SK-N-MC (cell line): ENCODE data around the gene TSEN15.

ENCODE experiments used
- DNase-seq: peaks from one replicate; pipeline ENCODE4 v3.0.0-alpha.2; 2011; ENCODE audit warnings: low read depth, low spot score
- H3K27ac ChIP-seq: fragments of 200-600 bp; sonication (generic); 2 replicates; pipeline ENCODE4 v1.5.1; 2016; ENCODE audit warnings: mixed run types
- H3K36me3 ChIP-seq: fragments of 200-600 bp; sonication (generic); 2 replicates; pipeline ENCODE4 v1.6.1; 2017; ENCODE audit warnings: antibody characterized with exemption, low read length, mixed read lengths; ENCODE audit not compliant: insufficient read depth
- H3K4me3 ChIP-seq: fragments of 200-600 bp; sonication (generic); 2 replicates; pipeline ENCODE4 v1.5.1; 2016
- H3K9ac ChIP-seq: fragments of 200-600 bp; sonication (generic); 2 replicates; pipeline ENCODE4 v1.8.0; 2017; ENCODE audit warnings: mixed run types, mixed read lengths; ENCODE audit not compliant: insufficient read length
- H3K9me3 ChIP-seq: fragments of 200-600 bp; sonication (generic); 2 replicates; pipeline ENCODE4 v1.6.1; 2017; ENCODE audit warnings: low read depth, mild to moderate bottlenecking, antibody characterized with exemption, low read length, moderate library complexity, mixed read lengths
- EZH2 ChIP-seq: fragments of 200-600 bp; sonication (generic); IDR thresholded peaks from one replicate; pipeline ENCODE4 v1.6.1; 2017; ENCODE audit warnings: antibody characterized with exemption
- FOXP2 ChIP-seq: optimal IDR thresholded peaks from 2 replicates; pipeline ENCODE3; 2011; ENCODE audit warnings: mild to moderate bottlenecking, moderate library complexity; ENCODE audit not compliant: insufficient read depth; ENCODE audit errors: extremely low read length, control extremely low read depth
- POLR2AphosphoS5 ChIP-seq: IDR thresholded peaks from 2 replicates; pipeline ENCODE4 v1.6.1; 2012; ENCODE audit warnings: mild to moderate bottlenecking, low read depth, low read length, borderline replicate concordance

Gene TSEN15

GRCh38 chr1:184052750-184053149 lies 1.2 kb downstream of the TSEN15 start:
- DNase-seq, result no peak
- peak overlapping the region; percentile 99 for H3K9ac ChIP-seq
- TF ChIP-seq EZH2, result no peak
- TF ChIP-seq FOXP2, result no peak
- no peak for TF ChIP-seq POLR2AphosphoS5
- peaks cover 3% of the 10 kb centered on the region for H3K9me3 ChIP-seq
- peaks cover 42% of the 10 kb centered on the region for H3K36me3 ChIP-seq
- H3K4me3 ChIP-seq, result peak overlapping the region; percentile 95
- H3K27ac ChIP-seq, result no peak overlapping the region

DNA sequence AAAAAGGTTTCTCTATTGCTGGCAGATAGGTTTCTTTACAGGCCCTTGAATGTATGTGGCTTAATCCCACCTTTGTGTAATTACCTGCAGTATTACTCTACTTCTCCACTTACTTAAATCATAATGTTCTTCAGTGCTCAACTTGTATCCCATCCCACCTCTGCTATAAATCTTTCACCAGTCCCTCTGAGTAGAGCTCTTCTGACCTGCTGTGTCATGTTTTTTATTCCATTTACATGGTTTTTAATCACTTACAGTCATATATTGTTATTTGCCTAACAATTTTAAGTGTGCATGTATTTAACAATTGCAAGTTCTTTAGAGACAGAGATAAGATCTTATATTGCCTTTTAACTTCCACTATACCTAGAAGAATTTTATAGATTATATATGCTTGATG lies 2.4 kb downstream of the TSEN15 start:
- H3K9me3 ChIP-seq, result peaks cover 4% of the 10 kb centered on the region
- TF ChIP-seq FOXP2 (no peak), EZH2 (no peak), POLR2AphosphoS5 (no peak)
- DNase-seq, result no peak
- H3K36me3 ChIP-seq, result peaks cover 49% of the 10 kb centered on the region
- 0 out of 2 replicates have a peak overlapping the region, but pooled peaks have one; percentile 3 for H3K27ac ChIP-seq
- H3K9ac ChIP-seq, result no peak overlapping the region
- H3K4me3 ChIP-seq, result peak overlapping the region; percentile 1; the same call in 1 of the 2 replicates

DNA sequence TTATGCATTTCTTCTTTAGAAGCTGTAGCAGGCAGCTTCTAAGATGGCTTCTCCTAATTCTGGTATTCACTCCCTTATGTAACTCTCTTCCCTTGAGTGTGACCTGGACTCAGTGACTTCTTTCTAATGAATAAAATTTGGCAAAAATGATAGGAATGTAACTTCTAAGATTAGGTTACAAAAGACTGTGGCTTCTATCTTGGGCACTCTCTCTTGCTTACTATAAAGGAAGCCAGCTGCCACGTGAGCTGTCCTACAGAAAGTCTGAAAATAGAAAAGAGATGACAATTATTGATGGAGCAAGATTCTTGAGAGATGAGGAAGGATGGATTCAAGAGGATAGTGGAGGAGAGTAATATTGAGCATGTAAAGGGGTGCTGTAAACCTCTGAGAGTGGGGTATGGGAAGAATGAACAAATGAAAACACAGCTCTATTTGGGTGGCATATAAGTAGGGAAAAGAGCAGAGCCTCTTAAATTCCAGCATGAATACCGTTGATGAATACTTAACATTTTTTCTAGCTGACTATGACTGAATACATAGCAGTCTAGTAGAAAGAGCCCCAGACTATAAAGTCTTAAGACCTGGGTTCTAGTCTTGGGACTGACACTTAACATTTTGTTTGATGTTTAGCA lies 5.5 kb downstream of the TSEN15 start:
- Histone ChIP-seq H3K36me3 (peaks cover 72% of the 10 kb centered on the region), H3K9me3 (peaks cover 11% of the 10 kb centered on the region), H3K9ac (no peak overlapping the region), H3K27ac (peak overlapping the region; percentile 66), H3K4me3 (no peak overlapping the region)
- DNase-seq, result no peak
- TF ChIP-seq EZH2 (no peak), POLR2AphosphoS5 (no peak), FOXP2 (no peak)

- TF ChIP-seq POLR2AphosphoS5, result no peak
- no peak for TF ChIP-seq FOXP2
- TF ChIP-seq EZH2, result no peak
- H3K4me3 ChIP-seq, result no peak overlapping the region
- peak overlapping the region; percentile 77 for H3K27ac ChIP-seq
- no peak for DNase-seq
- peaks cover 79% of the 10 kb centered on the region for H3K36me3 ChIP-seq
- peaks cover 11% of the 10 kb centered on the region; the same call in 1 of the 2 replicates for H3K9me3 ChIP-seq
- H3K9ac ChIP-seq, result no peak overlapping the region
Observed at GRCh38 chr1:184059887-184060286, 8.4 kb downstream of the TSEN15 start.

DNA sequence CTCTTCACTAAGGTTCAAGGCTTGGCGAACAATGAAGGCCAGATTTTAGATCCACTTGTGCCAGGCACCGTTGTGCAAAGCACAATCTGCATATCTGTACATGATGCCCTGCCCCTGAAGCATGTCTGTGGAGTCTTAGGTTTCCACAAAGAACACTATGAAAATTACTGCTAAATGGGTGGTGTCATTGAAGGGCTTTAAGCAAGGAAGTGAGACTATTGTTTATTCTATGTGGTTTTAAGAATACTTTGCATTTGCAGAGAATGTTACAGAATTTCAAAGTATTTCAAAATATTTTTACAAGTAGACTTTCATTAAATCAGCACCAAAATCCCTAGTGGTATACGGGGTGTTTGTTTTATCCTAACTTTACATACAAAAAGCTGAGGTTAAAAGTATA lies 8.8 kb downstream of the TSEN15 start:
- peak overlapping the region; percentile 77 for H3K27ac ChIP-seq
- H3K36me3 ChIP-seq, result peaks cover 79% of the 10 kb centered on the region
- H3K4me3 ChIP-seq, result peak overlapping the region; percentile 14; the same call in 1 of the 2 replicates
- no peak overlapping the region for H3K9ac ChIP-seq
- H3K9me3 ChIP-seq, result peaks cover 12% of the 10 kb centered on the region; the same call in 1 of the 2 replicates
- TF ChIP-seq POLR2AphosphoS5, result no peak
- TF ChIP-seq EZH2, result no peak
- no peak for TF ChIP-seq FOXP2
- DNase-seq, result no peak

DNA sequence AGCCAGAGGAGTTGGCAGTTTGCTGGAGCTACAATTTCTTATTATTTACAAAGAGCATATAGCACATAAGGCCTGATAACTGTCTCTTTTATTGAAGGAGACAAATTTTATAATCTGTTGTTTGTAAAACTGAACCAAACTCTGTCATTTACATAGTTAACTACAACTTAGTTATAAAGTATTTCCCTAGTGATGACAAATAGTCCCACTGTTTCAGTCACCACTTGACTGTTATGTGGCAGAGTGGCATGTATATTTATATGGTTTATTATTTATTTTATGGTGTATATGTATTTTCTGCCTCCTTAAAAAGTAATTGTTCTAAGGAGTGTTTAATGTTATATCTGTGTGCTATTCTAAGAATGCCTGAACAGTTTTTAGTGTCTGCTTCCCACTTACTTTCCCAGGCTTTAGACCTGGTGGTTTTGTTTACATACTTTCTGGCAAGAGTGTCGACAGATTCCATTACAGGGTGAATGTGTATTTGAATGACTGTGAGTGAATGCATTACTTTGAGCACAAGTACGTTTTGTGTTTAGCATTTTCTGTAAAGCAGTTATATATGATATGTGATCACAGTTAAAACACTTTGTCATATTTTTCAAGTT lies 10.0 kb downstream of the TSEN15 start:
- Histone ChIP-seq H3K9me3 (peaks cover 15% of the 10 kb centered on the region; the same call in 1 of the 2 replicates), H3K9ac (no peak overlapping the region), H3K4me3 (peak overlapping the region; percentile 7; the same call in 1 of the 2 replicates), H3K27ac (peak overlapping the region; percentile 77), H3K36me3 (peaks cover 81% of the 10 kb centered on the region)
- no peak for DNase-seq
- TF ChIP-seq POLR2AphosphoS5 (no peak), FOXP2 (no peak), EZH2 (no peak)

GRCh38 chr1:184062640-184063286 lies 11.2 kb downstream of the TSEN15 start:
- Histone ChIP-seq H3K27ac (peak overlapping the region; percentile 68), H3K4me3 (no peak overlapping the region), H3K36me3 (peaks cover 77% of the 10 kb centered on the region), H3K9me3 (peaks cover 15% of the 10 kb centered on the region; the same call in 1 of the 2 replicates), H3K9ac (no peak overlapping the region)
- TF ChIP-seq EZH2 (no peak), POLR2AphosphoS5 (no peak), FOXP2 (no peak)
- no peak for DNase-seq

- Histone ChIP-seq H3K36me3 (peaks cover 69% of the 10 kb centered on the region), H3K27ac (no peak overlapping the region), H3K9me3 (0 out of 2 replicates have a peak, but pooled peaks cover 4% of the 10 kb centered on the region), H3K9ac (no peak overlapping the region), H3K4me3 (no peak overlapping the region)
- no peak for DNase-seq
- TF ChIP-seq POLR2AphosphoS5, result no peak
- no peak for TF ChIP-seq EZH2
- no peak for TF ChIP-seq FOXP2
Observed at GRCh38 chr1:184065559-184065958, 14.0 kb downstream of the TSEN15 start.
